8988T (cell line): ENCODE measurements around the gene ADGRV1.
"Not testable (repeated sequence)": the region's sequence is repeated elsewhere in the genome, so short reads cannot be mapped to it uniquely, and the experiment has no call there.

ENCODE experiments used
- DNase-seq: peaks from one replicate; pipeline ENCODE4 v3.0.0; 2011

The ADGRV1 gene

DNA sequence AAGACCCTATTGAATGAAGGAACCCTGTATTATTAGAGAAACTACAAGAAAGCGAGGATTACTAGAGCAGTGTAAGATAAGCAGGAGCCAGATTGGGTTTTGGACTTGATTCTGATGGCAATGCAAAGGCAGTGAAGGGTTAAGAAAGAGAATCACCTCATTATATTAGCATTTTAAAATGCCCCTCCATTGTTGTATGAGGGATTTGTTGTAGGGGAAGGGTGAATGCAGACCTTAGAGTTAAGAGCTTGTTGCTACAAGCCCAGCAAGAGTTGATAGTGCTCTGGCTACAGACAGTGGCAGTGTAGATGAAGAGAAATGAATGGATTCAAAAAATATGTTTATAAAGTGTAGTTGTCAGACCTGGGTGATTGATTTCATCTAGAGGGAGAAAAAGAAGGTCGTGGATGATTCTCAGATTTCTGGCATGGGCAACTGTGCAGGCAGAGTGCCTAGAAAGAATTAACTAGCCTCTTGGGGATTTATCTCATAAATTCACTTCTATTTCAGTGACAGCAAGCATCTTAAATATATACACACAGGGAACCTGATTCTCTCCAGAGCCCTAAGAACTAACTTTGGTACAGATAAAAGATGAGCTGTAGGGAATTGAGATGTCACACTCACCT, 479.7 kb downstream of the ADGRV1 start:
- no peak for DNase-seq

DNA sequence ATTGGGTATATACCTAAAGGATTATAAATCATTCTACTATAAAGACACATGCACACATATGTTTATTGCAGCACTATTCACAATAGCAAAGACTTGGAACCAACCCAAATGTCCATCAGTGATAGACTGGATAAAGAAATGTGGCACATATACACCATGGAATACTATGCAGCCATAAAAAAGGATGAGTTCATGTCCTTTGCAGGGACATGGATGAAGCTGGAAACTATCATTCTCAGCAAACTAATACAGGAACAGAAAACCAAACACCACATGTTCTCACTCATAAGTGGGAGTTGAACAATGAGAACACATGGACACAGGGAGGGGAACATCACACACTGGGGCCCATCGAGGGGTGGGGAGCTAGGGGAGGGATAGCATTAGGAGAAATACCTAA, 482.5 kb downstream of the ADGRV1 start:
- DNase-seq: not testable (repeated sequence)

DNA sequence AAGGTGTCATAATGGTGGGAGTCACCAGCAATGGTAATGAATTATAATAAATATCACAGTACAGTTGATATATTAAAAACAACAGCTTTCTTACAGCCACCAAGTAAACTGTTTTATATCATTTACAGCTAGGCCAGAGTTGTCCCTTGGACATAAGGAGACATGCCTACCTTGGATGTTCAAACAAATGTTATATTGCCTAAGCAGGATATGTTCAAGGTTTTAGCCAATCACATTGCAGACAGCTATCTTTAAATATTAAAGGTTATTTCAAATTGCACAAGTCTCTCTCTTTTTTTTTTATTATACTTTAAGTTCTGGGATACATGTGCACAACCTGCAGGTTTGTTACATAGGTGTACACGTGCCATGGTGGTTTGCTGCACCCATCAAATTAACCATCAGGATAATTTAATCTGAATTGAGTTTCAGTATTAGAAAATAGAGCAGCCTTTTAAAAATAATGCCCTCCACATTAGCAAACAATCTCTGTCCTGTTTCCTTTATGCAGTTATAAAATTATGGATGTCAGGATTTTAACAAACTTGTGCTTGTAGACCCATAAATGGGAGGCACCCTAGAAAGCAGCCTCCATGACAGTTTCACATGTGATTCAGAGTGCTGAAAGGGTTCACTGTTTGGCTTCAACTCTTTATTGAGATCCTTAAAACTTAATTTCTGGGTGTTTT, 483.8 kb downstream of the ADGRV1 start:
- DNase-seq: no peak

DNA sequence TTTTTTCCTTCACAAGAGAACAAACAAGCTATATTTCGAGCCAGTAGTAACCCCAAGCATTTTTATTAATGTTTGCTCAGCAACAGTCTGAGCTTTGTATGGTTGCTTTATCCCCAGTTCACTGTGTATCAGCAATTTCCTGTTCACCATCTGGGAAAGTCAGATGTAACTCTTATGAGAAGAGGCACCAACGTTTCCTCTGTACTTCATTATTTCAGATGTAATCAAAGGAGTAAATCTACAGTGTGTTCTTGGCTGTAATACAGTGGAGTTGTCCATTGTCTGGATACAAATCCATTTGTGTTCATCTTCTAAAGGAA, 484.3 kb downstream of the ADGRV1 start:
- no peak for DNase-seq

DNA sequence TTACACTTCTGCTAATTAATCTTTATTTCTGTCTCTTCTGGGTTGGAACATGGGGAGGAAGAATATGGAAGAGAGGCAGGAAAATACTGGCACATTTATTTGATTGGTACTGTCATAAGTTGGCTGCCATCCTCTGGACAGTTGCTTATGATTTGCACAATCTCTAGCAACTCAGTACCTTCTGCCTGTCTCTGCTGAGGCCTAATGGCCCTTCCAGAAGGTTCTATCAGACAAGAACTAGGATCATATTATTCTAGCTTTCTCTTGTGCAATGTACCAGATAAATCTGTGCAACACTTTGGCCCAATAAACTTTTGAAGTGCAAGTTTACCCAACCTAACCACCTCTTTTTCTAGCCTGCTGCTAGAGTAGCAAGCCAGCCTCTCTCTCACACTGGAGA, 489.5 kb downstream of the ADGRV1 start:
- no peak for DNase-seq

DNA sequence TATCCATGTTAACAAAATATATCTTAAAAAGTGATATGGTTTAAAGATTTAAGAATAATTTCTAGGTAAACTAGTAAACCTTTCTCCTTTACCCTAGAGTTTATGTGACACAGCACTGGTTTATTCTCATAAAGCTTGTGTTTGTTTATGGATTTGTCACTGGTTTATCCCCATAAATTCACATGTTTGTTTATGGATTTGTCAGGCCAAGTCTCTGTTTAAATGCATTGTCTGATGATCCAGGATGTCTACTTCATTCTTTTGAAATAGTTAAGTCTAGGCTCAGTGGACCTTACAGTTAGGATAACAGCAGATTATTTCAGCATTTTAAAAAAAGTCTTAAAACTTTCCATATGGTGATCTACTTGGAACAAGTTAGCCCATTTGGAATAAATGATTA, 490.5 kb downstream of the ADGRV1 start:
- no peak for DNase-seq

DNA sequence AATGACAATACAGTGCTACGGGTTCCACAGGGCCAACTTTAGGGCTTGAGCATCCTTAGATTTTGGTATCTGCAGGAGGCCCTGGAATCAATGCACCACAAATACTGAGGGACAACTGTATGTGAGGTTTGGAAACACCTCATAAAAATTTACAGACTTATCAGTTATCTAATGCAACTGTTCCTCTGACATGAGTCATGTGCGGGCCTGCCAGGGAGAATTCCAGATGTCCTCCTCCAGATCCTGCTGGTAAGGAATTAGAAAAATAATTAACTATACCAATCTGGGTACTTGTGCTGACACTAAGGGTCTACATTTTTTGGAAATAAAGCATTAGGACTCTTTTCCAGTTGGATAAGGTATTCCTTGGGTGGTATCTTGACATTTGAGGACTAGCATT, 491.2 kb downstream of the ADGRV1 start:
- no peak for DNase-seq

DNA sequence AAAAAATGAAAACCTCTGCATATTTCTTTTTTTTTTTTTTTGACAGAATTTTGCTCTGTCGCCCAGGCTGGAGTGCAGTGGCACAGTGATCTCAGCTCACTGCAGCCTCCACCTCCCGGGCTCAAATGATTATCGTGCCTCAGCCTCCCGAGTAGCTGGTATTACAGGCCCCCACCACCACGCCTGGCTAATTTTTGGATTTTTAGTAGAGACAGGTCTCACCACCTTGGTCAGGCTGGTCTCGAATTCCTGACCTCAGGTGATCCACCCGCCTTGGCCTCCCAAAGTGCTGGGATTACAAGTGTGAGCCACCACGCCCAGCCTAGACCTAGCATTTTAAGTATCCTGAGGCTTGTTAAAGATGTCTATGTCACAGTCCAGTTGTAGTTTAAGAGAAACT, 493.8 kb downstream of the ADGRV1 start:
- not testable (repeated sequence) for DNase-seq

DNA sequence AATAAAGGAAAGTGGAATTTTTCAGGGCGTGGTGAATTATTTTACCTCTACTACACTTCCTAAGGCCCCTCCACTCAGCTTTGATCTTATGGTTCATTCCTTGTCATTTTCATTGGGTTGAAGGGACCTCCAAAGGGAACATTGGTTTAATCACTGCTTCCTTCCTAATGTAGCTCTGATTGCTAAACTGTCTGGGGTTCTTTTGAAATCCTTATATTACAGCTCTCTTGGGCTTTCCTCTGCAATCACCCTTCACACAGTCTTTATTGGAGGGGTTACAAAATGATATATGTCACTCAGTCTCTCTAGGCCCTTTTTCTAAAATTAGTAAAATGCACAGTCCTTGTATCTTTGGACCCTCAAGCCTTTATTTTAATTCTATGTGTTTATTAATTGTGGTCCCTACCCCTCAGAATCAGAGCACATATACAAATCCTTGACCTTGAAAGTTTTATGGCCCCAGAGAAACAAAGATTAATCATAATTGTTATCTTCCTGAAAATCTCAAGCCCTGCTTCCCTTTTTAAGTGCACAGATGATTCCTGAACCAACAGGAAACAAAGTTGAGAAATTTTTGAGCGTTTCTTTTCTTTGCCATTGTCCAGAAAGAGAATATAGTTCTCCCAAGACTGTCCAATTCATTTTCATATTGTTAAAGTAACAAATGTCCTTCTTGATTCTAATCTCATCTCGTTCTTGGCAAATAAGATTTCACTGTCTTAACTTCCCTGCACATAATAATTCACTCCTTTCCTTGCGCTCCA, 494.6 kb downstream of the ADGRV1 start:
- DNase-seq: no peak

DNA sequence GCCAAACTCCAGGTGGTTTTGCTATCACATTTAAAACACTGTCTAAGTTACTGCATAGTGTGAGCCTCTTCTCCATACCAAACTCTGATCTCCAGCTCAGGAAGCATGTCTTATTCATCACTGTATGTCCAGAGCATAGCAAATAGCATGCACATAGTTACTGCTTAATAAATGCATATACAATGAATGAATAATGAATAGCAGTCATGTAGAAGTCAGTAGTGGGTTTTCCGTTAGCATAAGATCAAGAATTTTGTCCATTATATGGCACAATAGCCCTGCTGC, 495.1 kb downstream of the ADGRV1 start:
- no peak for DNase-seq

DNA sequence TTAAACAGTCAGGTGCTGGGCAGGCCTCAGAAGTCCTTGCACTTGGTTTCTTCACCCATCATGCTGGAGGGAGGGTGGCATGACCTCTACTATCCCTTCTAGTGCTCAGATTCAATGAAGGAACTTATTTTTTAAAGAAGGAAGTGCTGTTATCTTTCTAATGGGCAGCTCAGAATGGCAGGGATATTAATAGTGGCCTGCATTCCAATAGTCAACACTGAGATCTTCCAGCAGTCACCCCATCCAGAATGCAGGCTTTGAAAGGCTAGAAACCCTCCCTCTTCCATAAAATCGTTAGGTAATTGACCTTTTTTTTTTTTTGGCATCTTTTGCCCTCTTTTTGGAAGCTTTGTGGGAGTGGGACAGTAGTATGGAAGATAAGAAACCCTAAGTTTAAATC, 499.6 kb downstream of the ADGRV1 start:
- DNase-seq: no peak

DNA sequence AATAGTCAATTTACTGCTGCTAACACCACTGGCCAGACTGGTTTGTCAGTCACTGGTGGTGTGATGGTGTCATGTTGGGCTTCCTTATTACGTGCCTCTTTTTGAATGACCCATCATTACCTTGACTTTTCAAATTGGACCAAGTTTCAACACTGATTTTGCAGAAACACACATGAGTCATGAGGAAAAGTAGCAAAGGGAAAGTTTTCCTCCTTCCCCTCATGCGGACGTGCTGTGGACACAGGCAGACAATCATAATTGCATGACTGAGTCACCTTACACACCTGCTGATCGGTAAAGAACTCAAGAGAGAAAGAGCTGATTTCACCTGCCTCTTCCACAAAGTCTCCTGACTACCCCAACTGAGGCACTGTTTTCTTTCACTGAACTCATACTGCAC, 500.0 kb downstream of the ADGRV1 start:
- no peak for DNase-seq

DNA sequence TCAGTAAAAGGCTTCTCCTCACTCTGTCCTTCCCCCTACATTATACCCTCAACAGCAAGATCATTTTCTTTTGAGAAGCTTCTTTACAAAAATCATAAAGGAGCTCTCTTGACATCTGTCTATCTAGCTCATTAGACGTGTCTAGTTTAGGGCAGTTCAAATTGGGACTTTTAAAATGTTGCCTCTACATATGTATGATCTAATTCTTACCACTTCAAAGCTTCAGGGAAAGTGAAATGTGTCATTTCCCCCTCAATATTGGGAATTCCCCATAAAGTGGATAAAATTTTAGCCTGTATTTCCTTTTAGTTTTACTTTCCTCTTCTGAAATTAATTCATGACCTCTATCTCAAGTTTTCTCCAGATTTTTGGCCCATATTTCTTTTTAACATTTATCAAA, 500.8 kb downstream of the ADGRV1 start:
- DNase-seq: no peak

DNA sequence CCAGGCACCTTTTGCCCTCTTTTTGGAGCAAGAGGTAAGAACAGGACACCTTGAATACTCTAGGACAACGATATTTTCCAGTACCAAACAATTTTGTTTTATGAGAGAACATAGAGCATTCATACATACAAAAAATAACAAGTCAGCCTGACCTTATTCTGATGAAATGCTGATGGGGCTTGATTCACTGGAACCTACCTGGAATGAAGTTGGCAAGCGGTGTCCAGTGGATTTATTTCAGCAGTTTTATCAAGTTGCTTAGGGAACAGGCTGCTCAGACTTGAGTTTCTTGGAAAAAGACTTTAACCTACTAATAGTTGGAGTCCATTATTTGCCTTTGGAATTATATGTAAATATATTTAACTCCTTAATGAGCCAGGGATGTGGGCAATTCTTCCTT, 502.5 kb downstream of the ADGRV1 start:
- no peak for DNase-seq

DNA sequence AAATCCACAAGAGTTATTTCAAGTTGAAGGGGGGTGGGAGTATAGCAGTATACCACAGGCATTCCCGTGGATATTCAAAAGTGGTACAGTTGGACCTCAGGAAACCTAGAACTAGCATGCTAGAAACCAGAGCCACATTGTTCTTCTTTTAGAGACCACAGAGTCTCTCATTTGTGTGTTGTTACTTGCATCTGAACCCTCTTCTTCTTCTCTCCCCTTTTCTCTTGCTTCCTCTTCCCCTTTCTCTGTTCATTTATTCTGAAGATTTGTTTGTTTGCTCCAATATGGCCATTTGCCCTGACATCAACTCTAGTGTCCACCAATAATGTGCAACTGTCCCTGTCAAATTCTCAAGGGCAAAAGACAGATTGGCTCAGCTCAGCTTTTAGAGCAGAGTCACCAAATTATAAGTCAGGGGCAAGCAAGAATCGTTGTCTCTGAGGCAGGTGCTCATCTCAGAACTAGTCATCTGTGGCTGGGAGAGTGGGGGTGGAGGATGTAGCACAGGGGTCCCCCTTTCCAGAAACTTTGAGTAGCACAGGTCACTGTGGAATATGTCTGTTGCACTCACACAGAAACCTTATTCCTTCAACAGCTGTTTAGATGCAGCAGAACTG, 503.5 kb downstream of the ADGRV1 start:
- no peak for DNase-seq

DNA sequence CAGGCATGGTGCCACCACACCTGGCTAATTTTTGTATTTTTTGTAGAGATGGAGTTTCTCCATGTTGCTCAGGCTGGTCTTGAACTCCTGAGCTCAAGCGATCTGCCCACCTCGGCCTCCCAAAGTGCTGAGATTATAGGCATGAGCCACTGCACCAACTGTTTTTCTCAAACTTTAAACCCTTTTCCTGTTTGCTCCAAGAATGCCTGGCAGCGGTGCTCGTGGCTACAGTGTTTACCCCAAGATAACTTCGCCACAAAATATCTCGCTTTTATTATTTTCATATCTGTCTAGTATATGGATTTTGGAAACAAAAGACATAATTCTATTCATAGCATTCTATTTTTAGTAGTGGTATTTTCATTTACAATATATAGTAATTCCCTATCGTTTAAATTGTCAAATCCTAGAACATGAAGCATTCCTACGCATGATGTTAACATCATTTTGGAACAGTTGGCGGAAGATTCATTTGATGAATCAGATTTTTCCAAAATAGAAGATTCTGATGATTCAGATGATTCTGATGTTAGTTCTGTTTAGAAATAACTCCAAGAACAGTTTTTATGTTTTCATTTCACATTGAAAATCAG, 504.6 kb downstream of the ADGRV1 start:
- DNase-seq: not testable (repeated sequence)

DNA sequence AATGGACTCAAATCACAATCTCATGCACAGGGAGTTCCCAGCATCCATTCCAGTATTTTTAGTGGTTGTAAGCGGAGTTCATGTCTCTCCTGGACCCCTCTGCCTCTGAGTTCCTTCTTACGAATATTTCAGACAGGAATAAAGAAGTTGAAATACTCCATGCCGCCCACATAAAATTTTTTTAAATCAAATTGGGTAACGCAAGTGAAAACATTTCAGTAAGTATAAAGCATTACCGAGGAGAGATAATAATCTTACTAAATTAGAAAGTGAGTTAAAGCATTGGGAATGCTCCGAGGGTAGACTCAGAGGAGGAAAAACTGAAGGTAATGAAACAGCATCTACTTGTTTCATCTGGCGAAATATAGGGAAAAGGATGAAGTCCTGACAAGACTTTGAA, 506.9 kb downstream of the ADGRV1 start:
- DNase-seq: no peak

DNA sequence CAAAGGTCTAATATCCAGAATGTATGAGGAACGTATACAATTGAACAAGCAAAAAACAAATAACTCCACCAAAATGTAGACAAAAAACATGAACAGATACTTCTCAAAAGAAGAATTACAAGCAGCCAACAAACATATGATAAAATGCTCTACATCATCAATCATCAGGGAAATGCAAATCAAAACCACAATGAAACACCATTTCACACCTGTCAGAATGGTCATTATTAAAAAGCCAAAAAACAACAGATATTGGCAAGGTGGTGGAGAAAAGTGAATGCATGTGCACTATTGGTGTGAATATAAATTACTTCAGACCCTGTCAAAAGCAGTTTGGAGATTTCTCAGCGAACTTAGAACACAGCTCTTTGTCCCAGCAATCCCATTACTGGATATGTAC, 510.8 kb downstream of the ADGRV1 start:
- no peak for DNase-seq

DNA sequence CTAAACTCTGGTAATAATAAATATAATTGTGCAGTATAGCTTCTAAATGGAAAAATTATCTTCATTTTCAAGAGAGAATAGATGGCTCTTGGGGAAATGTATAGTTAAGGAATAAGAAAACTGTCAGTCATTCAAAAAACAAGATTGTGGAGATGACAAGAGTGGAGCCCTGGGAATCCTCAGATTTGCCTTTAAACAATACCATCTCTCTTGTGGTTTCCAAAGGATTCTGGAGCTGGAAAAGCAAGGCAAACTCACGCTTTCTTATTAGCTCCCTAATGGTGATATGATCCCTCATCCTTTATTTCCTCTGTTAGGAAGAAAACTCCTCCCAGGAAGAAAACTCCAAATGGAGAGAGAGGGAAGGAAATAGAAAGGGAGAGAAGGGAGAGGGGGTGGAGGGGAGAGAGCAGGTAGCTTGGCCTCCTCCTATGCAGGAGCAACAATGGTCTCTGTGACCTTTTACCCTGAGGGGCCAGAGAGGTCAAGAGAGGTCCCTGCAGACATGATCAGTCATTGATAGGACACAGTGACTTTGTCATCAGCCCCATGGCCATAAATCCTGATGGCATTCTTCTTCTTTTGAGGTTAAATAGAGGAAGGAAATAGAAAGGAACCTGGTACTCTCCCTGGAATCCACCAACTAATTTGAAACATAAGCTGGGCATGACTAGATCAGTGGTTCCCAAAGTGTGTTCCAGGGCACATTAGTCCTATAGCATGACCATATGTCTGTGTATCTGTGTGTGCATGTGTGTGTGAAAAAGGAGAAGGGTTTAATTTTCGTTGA, 512.4 kb downstream of the ADGRV1 start:
- DNase-seq: no peak

DNA sequence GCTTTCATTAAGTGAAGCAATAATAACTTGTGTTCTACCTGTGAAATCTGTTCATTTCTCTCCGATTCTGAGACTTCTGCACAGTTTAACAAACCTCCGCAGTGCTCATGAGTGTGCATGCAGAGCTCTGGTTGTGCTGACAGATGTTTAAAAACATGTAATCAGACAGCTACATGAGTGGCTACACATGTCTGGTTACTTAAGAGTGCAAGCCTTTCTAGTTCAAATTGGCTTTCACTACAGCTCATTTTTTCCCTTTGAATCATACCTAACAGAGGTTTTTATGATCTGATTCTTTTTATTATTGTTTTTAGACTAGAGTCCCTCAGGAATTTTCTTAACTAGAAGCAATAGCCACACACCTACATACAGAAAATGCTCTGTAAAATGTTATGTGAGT, 514.3 kb downstream of the ADGRV1 start:
- no peak for DNase-seq

DNA sequence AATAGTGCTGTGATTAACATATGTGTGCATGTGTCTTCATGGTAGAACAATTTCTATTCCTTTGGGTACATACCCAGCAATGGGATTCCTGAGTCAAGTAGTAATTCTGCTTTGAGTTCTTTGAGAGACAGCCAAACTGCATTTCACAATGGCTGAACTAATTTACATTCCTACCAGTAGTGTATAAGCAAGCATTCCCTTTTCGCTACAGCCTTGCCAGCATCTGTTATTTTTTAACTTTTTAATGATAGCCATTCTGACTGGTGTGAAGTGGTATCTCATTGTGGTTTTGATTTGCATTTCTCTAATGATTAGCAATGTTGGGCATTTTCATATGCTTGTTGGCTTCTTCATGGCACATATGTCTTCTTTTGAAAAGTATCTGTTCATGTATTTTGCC, 516.0 kb downstream of the ADGRV1 start:
- no peak for DNase-seq

DNA sequence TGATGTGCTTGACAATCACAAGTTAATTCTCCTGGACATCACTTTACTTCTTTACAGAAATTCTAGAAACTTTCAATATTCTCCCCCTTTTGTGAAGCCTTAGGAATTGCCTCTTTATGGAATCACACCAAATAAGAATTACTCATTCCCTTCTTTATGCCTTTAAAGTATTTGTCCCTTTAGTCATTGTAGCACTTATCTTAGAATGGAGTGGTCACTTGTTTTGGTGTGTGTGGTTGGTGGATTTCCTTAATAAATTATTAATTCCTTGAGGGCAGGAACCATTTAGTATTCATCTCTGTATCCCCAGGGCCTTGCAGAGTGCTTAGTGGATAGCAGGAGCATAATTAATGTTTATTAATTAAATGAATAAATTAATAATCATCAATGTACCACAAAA, 517.5 kb downstream of the ADGRV1 start:
- DNase-seq: no peak

DNA sequence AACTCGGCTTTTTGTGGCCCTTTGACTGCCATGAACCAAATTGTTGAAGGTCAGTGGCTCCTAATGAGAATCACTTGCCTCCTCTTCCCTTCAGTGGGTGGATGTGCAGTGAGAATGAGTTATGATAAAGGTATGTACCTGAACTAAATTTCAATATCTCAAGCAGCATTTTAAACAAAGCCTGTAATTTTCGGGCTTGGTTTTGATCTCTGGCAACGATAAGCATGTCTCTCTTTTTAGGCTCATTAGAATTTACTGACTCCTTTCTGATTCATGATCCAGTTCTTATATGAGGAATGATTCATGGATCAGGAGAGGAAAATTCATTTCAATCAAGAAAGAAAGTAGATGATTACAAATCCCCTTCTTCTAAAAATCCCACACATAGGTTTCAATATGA, 519.0 kb downstream of the ADGRV1 start:
- DNase-seq: no peak
